HCT116 (cell line): ENCODE data around the gene GPR62.

ENCODE experiments used
- EGR1 ChIP-seq: IDR thresholded peaks from 2 replicates; pipeline ENCODE4 v1.6.1; 2012; ENCODE audit warnings: low read depth
- JUND ChIP-seq: IDR thresholded peaks from 2 replicates; pipeline ENCODE4 v1.6.1; 2012
- POLR2A ChIP-seq: IDR thresholded peaks from 2 replicates; pipeline ENCODE4 v1.7.0; 2011; ENCODE audit warnings: borderline replicate concordance; ENCODE audit not compliant: insufficient read depth, insufficient read length; ENCODE audit errors: extremely low read depth

DNA sequence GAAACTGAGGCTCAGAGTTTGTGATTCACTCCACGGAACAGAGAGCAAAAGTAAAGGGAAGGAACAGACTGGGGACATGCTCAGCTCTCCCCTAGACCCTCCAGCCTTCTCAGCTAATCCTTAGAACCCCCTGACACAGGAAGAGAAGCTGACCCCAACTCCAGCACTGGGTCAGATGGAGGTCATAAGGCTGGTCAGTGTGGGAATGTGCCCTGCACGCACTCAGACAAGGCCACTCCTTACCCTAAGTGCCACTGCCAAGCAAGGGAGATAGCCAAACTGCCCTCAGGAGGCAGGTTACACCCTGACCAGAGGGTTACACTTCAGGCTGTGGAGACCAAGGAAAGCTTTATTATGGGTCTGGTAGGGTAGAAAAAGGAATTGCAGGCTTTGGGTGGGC is 39.3 kb downstream of the GPR62 start:
- no peak for TF ChIP-seq POLR2A
- TF ChIP-seq JUND = no peak
- TF ChIP-seq EGR1 = no peak
